AG09309 (cell line): ENCODE measurements around the gene FAF2.

Experiments
- DNase-seq: peaks from one replicate; pipeline ENCODE4 v3.0.0-alpha.2; 2010; ENCODE audit warnings: low read depth
- H3K4me3 ChIP-seq: 2 replicates; pipeline ENCODE4 v1.5.1; 2011; ENCODE audit warnings: mild to moderate bottlenecking, low read depth, low read length, moderate library complexity; ENCODE audit not compliant: control insufficient read depth
- CTCF ChIP-seq: IDR thresholded peaks from 2 replicates; pipeline ENCODE4 v1.5.1; 2011; ENCODE audit warnings: mild to moderate bottlenecking, low read depth, low read length, inconsistent platforms; ENCODE audit not compliant: insufficient read depth, control insufficient read depth; ENCODE audit errors: missing control alignments

FAF2 gene

GRCh38 chr5:176524138-176524537 lies 76.0 kb downstream of the FAF2 start:
- no peak for TF ChIP-seq CTCF
- no peak for DNase-seq
- H3K4me3 ChIP-seq = no peak overlapping the region

GRCh38 chr5:176524987-176525386 lies 76.8 kb downstream of the FAF2 start:
- H3K4me3 ChIP-seq = no peak overlapping the region
- TF ChIP-seq CTCF = no peak
- no peak for DNase-seq

- TF ChIP-seq CTCF = no peak
- H3K4me3 ChIP-seq = no peak overlapping the region
- DNase-seq = no peak
These were observed 77.5 kb downstream of the FAF2 start for GRCh38 chr5:176525677-176526076.

- no peak for DNase-seq
- no peak for TF ChIP-seq CTCF
- no peak overlapping the region for H3K4me3 ChIP-seq
These were observed 78.3 kb downstream of the FAF2 start for GRCh38 chr5:176526462-176526861.

GRCh38 chr5:176527246-176528222 lies 79.3 kb downstream of the FAF2 start:
- no peak for DNase-seq
- no peak for TF ChIP-seq CTCF
- no peak overlapping the region for H3K4me3 ChIP-seq

- TF ChIP-seq CTCF = no peak
- no peak overlapping the region for H3K4me3 ChIP-seq
- DNase-seq = no peak
These were observed 80.1 kb downstream of the FAF2 start for GRCh38 chr5:176528301-176528700.

GRCh38 chr5:176528761-176529115 lies 80.6 kb downstream of the FAF2 start:
- no peak for TF ChIP-seq CTCF
- no peak for DNase-seq
- no peak overlapping the region for H3K4me3 ChIP-seq
